Neural cell (in vitro differentiated cells): ENCODE data around the gene CCDC15. TPM values are rescaled to one million over a fixed set of nuclear protein-coding genes. Genes with fewer than 3 reads are reported as not detected.
"Not testable (repeated sequence)": the region's sequence is repeated elsewhere in the genome, so short reads cannot be mapped to it uniquely, and the experiment has no call there.

Experiments used
- H2AFZ ChIP-seq: fragments of 200-600, 300-800 bp; sonication (generic), shearing (Covaris generic); 2 replicates; pipeline ENCODE4 v1.6.0; 2014; ENCODE audit warnings: low read depth, mild to moderate bottlenecking, antibody characterized with exemption, low read length, moderate library complexity
- H3F3A ChIP-seq: fragments of 200-600 bp; shearing (Covaris generic); 2 replicates; pipeline ENCODE4 v1.6.1; 2016; ENCODE audit warnings: mild to moderate bottlenecking, moderate library complexity, mixed read lengths, antibody characterized with exemption, low read length; ENCODE audit not compliant: insufficient read depth, poor library complexity, severe bottlenecking
- H3K27ac ChIP-seq: fragments of 200-600, 300-800 bp; sonication (generic), shearing (Covaris generic); 2 replicates; pipeline ENCODE4 v1.5.1; 2014; ENCODE audit warnings: mild to moderate bottlenecking, low read length, moderate library complexity
- H3K27me3 ChIP-seq: fragments of 300-800, 200-600 bp; sonication (generic), shearing (Covaris generic); 2 replicates; pipeline ENCODE4 v1.6.0; 2014; ENCODE audit warnings: mild to moderate bottlenecking, low read depth, low read length, moderate library complexity; ENCODE audit not compliant: insufficient read depth
- H3K36me3 ChIP-seq: fragments of 300-800, 200-600 bp; sonication (generic), shearing (Covaris generic); 2 replicates; pipeline ENCODE4 v1.5.1; 2014; ENCODE audit warnings: mild to moderate bottlenecking, antibody characterized with exemption, low read length, moderate library complexity; ENCODE audit not compliant: insufficient read depth
- H3K4me2 ChIP-seq: fragments of 300-800, 200-600 bp; sonication (generic), shearing (Covaris generic); 2 replicates; pipeline ENCODE4 v1.6.0; 2014; ENCODE audit warnings: mild to moderate bottlenecking, low read length
- H3K4me3 ChIP-seq: fragments of 300-800, 200-600 bp; sonication (generic), shearing (Covaris generic); 2 replicates; pipeline ENCODE4 v1.5.1; 2014; ENCODE audit warnings: mild to moderate bottlenecking, low read length, moderate library complexity
- H3K79me2 ChIP-seq: fragments of 200-600 bp; shearing (Covaris generic); replicated peaks from 2 replicates; pipeline ENCODE4 v1.6.0; 2014; ENCODE audit warnings: mild to moderate bottlenecking, low read length, moderate library complexity; ENCODE audit not compliant: insufficient read depth
- H3K9ac ChIP-seq: fragments of 300-800, 200-600 bp; sonication (generic), shearing (Covaris generic); 2 replicates; pipeline ENCODE4 v1.6.1; 2016; ENCODE audit warnings: mild to moderate bottlenecking, low read length, mixed read lengths
- H3K9me2 ChIP-seq: fragments of 200-600 bp; shearing (Covaris generic); 2 replicates; pipeline ENCODE4 v1.6.1; 2016; ENCODE audit warnings: mild to moderate bottlenecking, low read length, mixed read lengths; ENCODE audit not compliant: insufficient read depth
- H3K9me3 ChIP-seq: fragments of 200-600, 300-800 bp; sonication (generic), shearing (Covaris generic); 2 replicates; pipeline ENCODE4 v1.6.1; 2016; ENCODE audit warnings: mild to moderate bottlenecking, mixed run types, low read length, moderate library complexity, mixed read lengths
- H4K20me1 ChIP-seq: fragments of 200-600 bp; shearing (Covaris generic); 2 replicates; pipeline ENCODE4 v1.6.1; 2016; ENCODE audit warnings: mild to moderate bottlenecking, mixed run types; ENCODE audit not compliant: insufficient read depth
- EP300 ChIP-seq: fragments of 450-650 bp; conservative IDR thresholded peaks from 2 replicates; pipeline ENCODE4 v1.6.1; 2014; ENCODE audit warnings: antibody characterized with exemption, mild to moderate bottlenecking, moderate library complexity; ENCODE audit not compliant: poor library complexity, severe bottlenecking
- EZH2 ChIP-seq: fragments of 200-600, 300-800 bp; shearing (Covaris generic), sonication (generic); IDR thresholded peaks from 2 replicates; pipeline ENCODE4 v1.6.1; 2014; ENCODE audit warnings: antibody characterized with exemption, low read length, borderline replicate concordance, mild to moderate bottlenecking; ENCODE audit not compliant: insufficient read depth, poor library complexity, severe bottlenecking
- MXI1 ChIP-seq: fragments of 450-650 bp; conservative IDR thresholded peaks from 2 replicates; pipeline ENCODE4 v1.6.1; 2014; ENCODE audit warnings: antibody characterized with exemption, mild to moderate bottlenecking; ENCODE audit not compliant: poor library complexity, severe bottlenecking
- POLR2AphosphoS5 ChIP-seq: IDR thresholded peaks from 2 replicates; pipeline ENCODE4 v1.6.1; 2012
- RAD21 ChIP-seq: fragments of 450-650 bp; conservative IDR thresholded peaks from 2 replicates; pipeline ENCODE4 v1.6.1; 2014; ENCODE audit warnings: antibody characterized with exemption, mild to moderate bottlenecking, moderate library complexity
- SMC3 ChIP-seq: fragments of 450-650 bp; conservative IDR thresholded peaks from 2 replicates; pipeline ENCODE4 v1.6.1; 2014; ENCODE audit warnings: antibody characterized with exemption, mild to moderate bottlenecking, moderate library complexity; ENCODE audit not compliant: poor library complexity
- TAF1 ChIP-seq: IDR thresholded peaks from 2 replicates; pipeline ENCODE4 v1.6.1; 2012; ENCODE audit warnings: low read depth
- polyA plus RNA-seq: library from polyadenylated mRNA; depleted of rRNA; stranded (reverse); fragments of >200 nt; gene quantifications from 2 replicates; pipeline ENCODE4 v1.2.3, GENCODE V29; 2014
- TF ChIP-seq, protein P1 (sequence below): IDR thresholded peaks from 2 replicates; pipeline ENCODE4 v1.6.1; 2012; ENCODE audit warnings: borderline replicate concordance
- TF ChIP-seq, protein P2 (sequence below): fragments of 450-650 bp; IDR thresholded peaks from 2 replicates; pipeline ENCODE4 v1.5.1; 2014; ENCODE audit warnings: antibody characterized with exemption, mild to moderate bottlenecking, moderate library complexity; ENCODE audit not compliant: poor library complexity, severe bottlenecking

Gene CCDC15
- polyA plus RNA-seq, 1 donor from 2014 or later: 2.5 TPM

DNA sequence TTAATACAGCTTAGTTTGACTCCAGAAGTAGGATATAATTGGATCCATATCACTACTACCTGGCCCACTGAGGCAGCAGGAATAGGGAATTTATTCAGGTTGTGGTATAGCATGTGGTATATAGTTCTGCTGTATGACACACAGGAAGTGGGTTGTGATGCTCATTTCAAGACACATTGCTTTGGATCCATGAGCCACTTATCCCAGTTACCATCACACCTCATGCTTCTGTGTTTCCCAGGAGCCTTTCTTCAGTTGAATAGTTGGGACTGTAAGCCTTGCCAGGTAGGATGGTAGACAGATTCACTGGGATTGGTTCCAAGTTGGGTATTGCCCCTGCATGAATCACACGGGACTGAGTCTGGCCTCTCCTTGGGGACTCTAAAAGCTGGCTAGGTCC, 99.2 kb downstream of the CCDC15 start:
- H3K27ac ChIP-seq: no peak overlapping the region
- no peaks in the 10 kb centered on the region for H3K36me3 ChIP-seq
- TF ChIP-seq, protein P1, sequence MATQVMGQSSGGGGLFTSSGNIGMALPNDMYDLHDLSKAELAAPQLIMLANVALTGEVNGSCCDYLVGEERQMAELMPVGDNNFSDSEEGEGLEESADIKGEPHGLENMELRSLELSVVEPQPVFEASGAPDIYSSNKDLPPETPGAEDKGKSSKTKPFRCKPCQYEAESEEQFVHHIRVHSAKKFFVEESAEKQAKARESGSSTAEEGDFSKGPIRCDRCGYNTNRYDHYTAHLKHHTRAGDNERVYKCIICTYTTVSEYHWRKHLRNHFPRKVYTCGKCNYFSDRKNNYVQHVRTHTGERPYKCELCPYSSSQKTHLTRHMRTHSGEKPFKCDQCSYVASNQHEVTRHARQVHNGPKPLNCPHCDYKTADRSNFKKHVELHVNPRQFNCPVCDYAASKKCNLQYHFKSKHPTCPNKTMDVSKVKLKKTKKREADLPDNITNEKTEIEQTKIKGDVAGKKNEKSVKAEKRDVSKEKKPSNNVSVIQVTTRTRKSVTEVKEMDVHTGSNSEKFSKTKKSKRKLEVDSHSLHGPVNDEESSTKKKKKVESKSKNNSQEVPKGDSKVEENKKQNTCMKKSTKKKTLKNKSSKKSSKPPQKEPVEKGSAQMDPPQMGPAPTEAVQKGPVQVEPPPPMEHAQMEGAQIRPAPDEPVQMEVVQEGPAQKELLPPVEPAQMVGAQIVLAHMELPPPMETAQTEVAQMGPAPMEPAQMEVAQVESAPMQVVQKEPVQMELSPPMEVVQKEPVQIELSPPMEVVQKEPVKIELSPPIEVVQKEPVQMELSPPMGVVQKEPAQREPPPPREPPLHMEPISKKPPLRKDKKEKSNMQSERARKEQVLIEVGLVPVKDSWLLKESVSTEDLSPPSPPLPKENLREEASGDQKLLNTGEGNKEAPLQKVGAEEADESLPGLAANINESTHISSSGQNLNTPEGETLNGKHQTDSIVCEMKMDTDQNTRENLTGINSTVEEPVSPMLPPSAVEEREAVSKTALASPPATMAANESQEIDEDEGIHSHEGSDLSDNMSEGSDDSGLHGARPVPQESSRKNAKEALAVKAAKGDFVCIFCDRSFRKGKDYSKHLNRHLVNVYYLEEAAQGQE: no peak
- TF ChIP-seq RAD21 (no peak), EZH2 (no peak), TAF1 (no peak), MXI1 (no peak), SMC3 (no peak), POLR2AphosphoS5 (no peak), EP300 (no peak)
- TF ChIP-seq, protein P2, sequence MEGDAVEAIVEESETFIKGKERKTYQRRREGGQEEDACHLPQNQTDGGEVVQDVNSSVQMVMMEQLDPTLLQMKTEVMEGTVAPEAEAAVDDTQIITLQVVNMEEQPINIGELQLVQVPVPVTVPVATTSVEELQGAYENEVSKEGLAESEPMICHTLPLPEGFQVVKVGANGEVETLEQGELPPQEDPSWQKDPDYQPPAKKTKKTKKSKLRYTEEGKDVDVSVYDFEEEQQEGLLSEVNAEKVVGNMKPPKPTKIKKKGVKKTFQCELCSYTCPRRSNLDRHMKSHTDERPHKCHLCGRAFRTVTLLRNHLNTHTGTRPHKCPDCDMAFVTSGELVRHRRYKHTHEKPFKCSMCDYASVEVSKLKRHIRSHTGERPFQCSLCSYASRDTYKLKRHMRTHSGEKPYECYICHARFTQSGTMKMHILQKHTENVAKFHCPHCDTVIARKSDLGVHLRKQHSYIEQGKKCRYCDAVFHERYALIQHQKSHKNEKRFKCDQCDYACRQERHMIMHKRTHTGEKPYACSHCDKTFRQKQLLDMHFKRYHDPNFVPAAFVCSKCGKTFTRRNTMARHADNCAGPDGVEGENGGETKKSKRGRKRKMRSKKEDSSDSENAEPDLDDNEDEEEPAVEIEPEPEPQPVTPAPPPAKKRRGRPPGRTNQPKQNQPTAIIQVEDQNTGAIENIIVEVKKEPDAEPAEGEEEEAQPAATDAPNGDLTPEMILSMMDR: no peak
- no peaks in the 10 kb centered on the region for H3F3A ChIP-seq
- no peak overlapping the region for H3K4me3 ChIP-seq
- no peaks in the 10 kb centered on the region for H3K27me3 ChIP-seq
- no peaks in the 10 kb centered on the region for H3K9me2 ChIP-seq
- H3K9me3 ChIP-seq: no peaks in the 10 kb centered on the region
- H3K4me2 ChIP-seq: no peak overlapping the region
- H2AFZ ChIP-seq: no peak overlapping the region
- no peaks in the 10 kb centered on the region for H4K20me1 ChIP-seq
- H3K79me2 ChIP-seq: no peaks in the 10 kb centered on the region
- no peak overlapping the region for H3K9ac ChIP-seq

DNA sequence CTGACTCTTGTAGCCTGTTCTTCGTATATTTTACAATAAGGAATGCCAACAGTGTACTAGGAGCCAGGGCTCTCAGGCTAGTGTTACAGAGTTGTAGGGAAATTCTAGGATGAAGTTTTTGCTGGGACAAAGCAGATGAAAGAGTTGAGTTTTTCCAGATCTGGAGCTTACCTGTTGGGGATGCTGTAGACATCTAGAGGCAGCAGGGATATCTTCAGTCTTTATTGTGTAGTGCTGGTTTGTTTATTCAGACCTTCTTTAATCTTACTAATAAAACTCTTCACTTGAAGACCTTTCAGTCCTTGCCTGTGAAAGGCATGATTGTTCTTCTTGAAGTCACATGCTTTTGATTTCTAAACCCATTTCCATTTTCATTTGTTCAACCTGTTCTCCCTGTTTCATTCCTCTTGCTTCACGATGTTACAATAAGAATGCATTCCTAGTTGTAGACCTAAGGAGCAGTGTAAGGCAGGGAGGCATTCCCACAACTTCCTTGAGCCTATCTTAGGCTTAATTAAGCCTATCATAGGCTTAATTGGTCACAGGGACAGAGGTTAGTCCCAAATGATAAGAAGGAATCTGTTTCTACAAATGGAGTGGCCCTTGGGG, 101.2 kb downstream of the CCDC15 start:
- Histone ChIP-seq H3K27me3 (no peaks in the 10 kb centered on the region), H3K79me2 (no peaks in the 10 kb centered on the region), H3K9me2 (no peaks in the 10 kb centered on the region), H3K4me3 (no peak overlapping the region), H3K9me3 (no peaks in the 10 kb centered on the region), H3K9ac (no peak overlapping the region), H4K20me1 (no peaks in the 10 kb centered on the region), H3K4me2 (no peak overlapping the region), H3F3A (no peaks in the 10 kb centered on the region), H3K36me3 (no peaks in the 10 kb centered on the region), H3K27ac (no peak overlapping the region), H2AFZ (no peak overlapping the region)
- TF ChIP-seq TAF1: no peak
- TF ChIP-seq, protein P2: no peak
- no peak for TF ChIP-seq EZH2
- TF ChIP-seq, protein P1: no peak
- no peak for TF ChIP-seq MXI1
- TF ChIP-seq EP300: no peak
- no peak for TF ChIP-seq RAD21
- TF ChIP-seq SMC3: no peak
- TF ChIP-seq POLR2AphosphoS5: no peak

DNA sequence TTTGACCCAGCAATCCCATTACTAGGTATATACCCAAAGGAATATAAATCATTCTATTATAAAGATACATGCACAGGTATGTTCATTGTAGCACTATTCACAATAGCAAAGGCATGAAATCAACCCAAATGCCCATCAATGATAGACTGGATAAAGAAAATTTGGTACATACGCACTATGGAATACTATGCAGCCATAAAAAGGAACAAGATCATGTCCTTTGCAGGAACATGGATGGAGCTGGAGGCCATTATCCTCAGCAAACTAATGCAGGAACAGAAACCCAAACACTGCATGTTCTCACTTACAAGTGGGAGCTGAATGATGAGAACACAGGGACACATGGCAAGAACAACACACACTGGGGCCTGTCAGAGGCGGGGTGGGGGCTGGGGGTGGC, 102.1 kb downstream of the CCDC15 start:
- H3K36me3 ChIP-seq, H3K9me2 ChIP-seq, H3K9me3 ChIP-seq, H3K79me2 ChIP-seq, H4K20me1 ChIP-seq, H3F3A ChIP-seq, H3K27ac ChIP-seq, H3K9ac ChIP-seq, H3K4me3 ChIP-seq, H3K27me3 ChIP-seq, H2AFZ ChIP-seq, H3K4me2 ChIP-seq: not testable (repeated sequence)
